Lower lobe of right lung (tissue), 2 donors: ENCODE results near the gene GCN1. TPM values are rescaled to one million over a fixed set of nuclear protein-coding genes. Genes with fewer than 3 reads are reported as not detected.

ENCODE experiments used
- ATAC-seq, 2 donors: fragments of 200-7000 bp; cut with Tn5 transposase; one replicate each; pipeline ENCODE4 v1.9.1; 2020 to 2022; ENCODE audit warnings: mild to moderate bottlenecking in 2 of 2, moderate library complexity in 2 of 2
- DNase-seq: peaks from one replicate; pipeline ENCODE4 v3.0.0-alpha.2; 2020
- H3K27ac ChIP-seq: fragments of 200-600 bp; one replicate; pipeline ENCODE4 v1.8.0; 2022
- H3K27me3 ChIP-seq: fragments of 200-600 bp; one replicate; pipeline ENCODE4 v1.8.0; 2022; ENCODE audit warnings: low read depth
- H3K36me3 ChIP-seq: fragments of 200-600 bp; one replicate; pipeline ENCODE4 v1.8.0; 2022; ENCODE audit warnings: mild to moderate bottlenecking
- H3K4me1 ChIP-seq: fragments of 200-600 bp; one replicate; pipeline ENCODE4 v1.8.0; 2022
- H3K4me3 ChIP-seq: fragments of 200-600 bp; one replicate; pipeline ENCODE4 v1.8.0; 2022; ENCODE audit warnings: mild to moderate bottlenecking
- H3K9me3 ChIP-seq: fragments of 200-600 bp; one replicate; pipeline ENCODE4 v1.8.0; 2022
- intact Hi-C: fragments of 100-400 bp; cut with DNase I; formaldehyde crosslinking; loops from one replicate; pipeline ENCODE4 v1.11.0; 2022
- total RNA-seq: library from RNA; stranded (reverse); fragmentation: NEBNext Ultra II Directional; extraction: Animal tissue kit (Norgen Biotek cat#: 25700); gene quantifications from one replicate; pipeline ENCODE4 v1.2.1, GENCODE V29; 2021
- TF ChIP-seq, protein P1 (sequence below): fragments of 200-600 bp; IDR thresholded peaks from one replicate; pipeline ENCODE4 v1.8.0; 2022; ENCODE audit warnings: antibody characterized with exemption, mild to moderate bottlenecking
- donor health status: DM: no; HTN: yes; CAD: no; lungs with severe emphysema.

The GCN1 gene
- total RNA-seq, 1 donor from 2014 or later, result 73.6 TPM

DNA sequence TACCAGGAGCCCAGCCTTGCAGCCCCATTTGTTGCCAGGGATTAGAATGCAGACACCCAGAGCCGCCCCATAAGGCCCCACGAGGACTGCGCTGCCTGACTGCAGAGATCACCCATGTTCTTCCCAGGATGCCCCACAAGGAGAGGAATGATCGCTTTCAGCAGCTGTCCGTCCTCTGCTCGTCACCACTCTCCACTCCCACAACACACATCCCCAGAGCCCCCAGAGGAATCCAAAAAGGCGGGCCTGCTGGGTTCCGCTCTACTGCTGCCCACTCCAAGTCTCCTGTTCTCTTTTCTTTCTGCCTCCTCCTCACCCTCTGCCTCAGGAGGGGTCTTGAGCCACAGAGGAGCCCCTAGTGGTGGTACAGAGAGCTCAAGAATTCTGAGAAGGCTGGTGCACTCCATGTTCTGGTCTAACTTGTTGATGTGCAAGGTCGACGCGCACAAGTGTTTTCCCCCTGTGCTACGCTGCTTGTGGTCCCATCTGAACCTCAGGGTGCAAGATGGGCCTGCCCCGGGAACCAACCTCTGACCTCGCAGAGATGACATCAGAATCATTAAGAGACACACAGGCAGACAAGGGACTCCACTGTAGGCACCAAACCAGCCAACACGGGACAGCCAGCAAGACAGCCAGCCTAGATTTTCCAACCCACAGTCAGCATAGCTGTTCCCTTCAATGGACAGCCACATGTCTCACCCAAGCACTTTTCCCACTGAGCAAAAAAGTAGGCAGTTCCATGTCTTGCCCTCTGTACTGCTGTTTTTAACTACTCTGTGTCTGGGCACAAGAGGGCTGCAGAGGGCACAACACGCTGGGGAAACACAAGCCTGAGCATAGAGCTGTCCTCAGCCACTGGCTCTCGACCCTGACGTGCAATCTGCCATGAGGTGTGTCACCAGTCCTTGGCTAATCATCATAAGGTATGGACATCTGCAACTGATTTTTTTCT is 41.1 kb upstream of the GCN1 start:
- Histone ChIP-seq H3K4me1 (peaks cover 99% of the 10 kb centered on the region), H3K27ac (peak overlapping the region; percentile 88), H3K9me3 (no peaks in the 10 kb centered on the region), H3K27me3 (no peaks in the 10 kb centered on the region), H3K4me3 (no peak overlapping the region), H3K36me3 (no peaks in the 10 kb centered on the region)
- DNase-seq (no peak), ATAC-seq (no peak)
- TF ChIP-seq, protein P1, sequence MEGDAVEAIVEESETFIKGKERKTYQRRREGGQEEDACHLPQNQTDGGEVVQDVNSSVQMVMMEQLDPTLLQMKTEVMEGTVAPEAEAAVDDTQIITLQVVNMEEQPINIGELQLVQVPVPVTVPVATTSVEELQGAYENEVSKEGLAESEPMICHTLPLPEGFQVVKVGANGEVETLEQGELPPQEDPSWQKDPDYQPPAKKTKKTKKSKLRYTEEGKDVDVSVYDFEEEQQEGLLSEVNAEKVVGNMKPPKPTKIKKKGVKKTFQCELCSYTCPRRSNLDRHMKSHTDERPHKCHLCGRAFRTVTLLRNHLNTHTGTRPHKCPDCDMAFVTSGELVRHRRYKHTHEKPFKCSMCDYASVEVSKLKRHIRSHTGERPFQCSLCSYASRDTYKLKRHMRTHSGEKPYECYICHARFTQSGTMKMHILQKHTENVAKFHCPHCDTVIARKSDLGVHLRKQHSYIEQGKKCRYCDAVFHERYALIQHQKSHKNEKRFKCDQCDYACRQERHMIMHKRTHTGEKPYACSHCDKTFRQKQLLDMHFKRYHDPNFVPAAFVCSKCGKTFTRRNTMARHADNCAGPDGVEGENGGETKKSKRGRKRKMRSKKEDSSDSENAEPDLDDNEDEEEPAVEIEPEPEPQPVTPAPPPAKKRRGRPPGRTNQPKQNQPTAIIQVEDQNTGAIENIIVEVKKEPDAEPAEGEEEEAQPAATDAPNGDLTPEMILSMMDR, result no peak
- intact Hi-C loops, result no loop called here

DNA sequence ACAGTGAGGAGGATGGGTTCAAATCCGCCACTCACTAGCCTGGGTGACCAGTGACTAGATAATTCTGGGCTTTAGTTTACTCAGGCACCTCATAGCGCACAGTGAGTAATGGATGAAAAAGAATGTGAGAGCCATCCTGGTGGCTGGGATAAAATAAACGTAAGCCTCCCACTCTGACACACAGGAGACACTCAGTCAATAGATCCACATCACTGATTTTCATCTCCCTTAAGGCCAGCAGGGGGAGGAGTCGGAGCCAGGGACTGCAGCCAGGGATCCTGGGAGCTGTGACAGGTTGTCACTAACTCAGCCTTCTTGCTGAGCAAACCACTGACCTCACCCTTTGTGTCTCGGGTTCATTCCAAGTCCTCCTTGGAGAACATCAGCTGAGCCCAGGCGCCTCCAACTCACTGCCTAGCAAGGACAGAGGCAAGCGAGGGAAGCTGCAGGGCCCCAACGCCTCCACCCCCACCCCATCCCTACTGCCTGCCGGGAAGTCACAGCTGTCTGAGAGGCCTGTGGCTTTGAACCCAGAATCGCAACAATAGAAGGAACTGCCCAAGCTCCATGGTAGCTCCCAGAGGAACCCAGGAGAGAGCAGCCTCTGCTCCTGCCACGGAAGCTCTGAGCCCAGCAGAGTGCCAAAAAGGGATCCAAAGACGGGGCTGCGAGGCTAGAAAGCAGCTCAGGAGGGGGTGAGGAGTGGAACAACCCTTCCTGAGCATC is 40.3 kb upstream of the GCN1 start:
- Histone ChIP-seq H3K4me3 (no peak overlapping the region), H3K9me3 (no peaks in the 10 kb centered on the region), H3K27ac (peak overlapping the region; percentile 88), H3K36me3 (no peaks in the 10 kb centered on the region), H3K4me1 (peaks cover 99% of the 10 kb centered on the region), H3K27me3 (no peaks in the 10 kb centered on the region)
- intact Hi-C loops, result no loop called here
- peak; percentile 69 to 73 for ATAC-seq
- TF ChIP-seq, protein P1, result peak; percentile 43
- DNase-seq, result peak; percentile 78

DNA sequence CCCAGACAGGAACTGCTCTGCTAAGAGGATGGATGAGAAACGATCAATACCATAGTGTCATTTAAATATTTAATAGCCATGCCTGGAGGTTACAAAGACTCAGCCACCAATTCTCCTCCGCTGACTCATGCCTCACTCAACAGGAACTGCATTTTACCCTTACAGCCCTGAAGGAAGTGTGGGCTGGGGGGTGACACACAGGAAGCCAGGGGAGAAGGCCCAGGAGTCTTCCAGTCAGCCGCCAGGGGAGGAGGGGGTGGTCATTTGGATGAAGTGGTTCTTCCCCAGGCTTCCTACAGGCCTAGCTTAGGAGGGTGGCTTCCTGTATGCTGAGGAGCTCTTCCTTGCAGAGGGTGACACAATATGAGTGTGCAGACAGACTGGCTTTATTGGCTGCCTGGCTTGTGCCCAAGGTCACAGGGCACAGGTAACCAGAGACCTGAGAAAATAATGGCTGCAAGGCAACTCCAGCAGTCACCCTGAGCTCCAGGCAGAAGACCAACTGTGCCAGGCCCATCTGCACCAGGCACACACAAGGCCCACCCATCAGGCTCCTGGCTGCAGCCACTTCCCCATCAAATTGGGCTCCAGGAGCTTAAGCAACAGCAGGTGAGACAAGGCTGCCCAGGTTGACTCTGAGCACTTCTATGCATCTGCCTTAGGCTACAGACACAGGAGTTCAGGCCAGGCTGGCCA is 36.9 kb upstream of the GCN1 start:
- DNase-seq, result peak; percentile 68
- TF ChIP-seq, protein P1, result peak; percentile 6
- intact Hi-C loops, result no loop called here
- Histone ChIP-seq H3K27me3 (no peaks in the 10 kb centered on the region), H3K4me3 (peak overlapping the region; percentile 9), H3K4me1 (peaks cover 99% of the 10 kb centered on the region), H3K36me3 (peaks cover 8% of the 10 kb centered on the region), H3K9me3 (no peaks in the 10 kb centered on the region), H3K27ac (peak overlapping the region; percentile 88)
- ATAC-seq, result peak; percentile 8 to 26

DNA sequence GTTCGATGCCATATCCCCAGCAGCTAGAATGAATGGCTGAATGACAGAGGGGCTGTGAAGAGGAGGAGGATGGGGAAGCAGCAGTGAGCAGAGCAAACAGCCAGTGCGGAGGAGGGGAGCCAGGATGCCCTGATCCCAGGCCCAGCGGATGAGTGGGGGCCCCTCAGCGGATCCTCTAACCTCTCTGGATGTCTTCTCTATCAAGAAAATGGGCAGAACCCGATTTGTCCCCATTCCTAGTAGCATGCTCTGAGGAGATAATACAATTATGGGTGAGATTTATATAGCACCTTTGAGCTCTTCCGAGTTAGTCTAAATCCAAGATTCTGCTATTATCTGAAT is 36.4 kb upstream of the GCN1 start:
- intact Hi-C loops, result no loop called here
- ATAC-seq, result no peak

More for the DNA sequence above, 36.4 kb upstream of the GCN1 start:
- H3K4me1 ChIP-seq, result peaks cover 99% of the 10 kb centered on the region
- peak overlapping the region; percentile 88 for H3K27ac ChIP-seq
- TF ChIP-seq, protein P1, result no peak
- no peaks in the 10 kb centered on the region for H3K9me3 ChIP-seq
- peaks cover 13% of the 10 kb centered on the region for H3K36me3 ChIP-seq
- DNase-seq, result no peak
- H3K27me3 ChIP-seq, result no peaks in the 10 kb centered on the region
- H3K4me3 ChIP-seq, result no peak overlapping the region
